Lung (tissue), 12 donors: ENCODE results near the gene CAMK1D. TPM values are rescaled to one million over a fixed set of nuclear protein-coding genes. Genes with fewer than 3 reads are reported as not detected.
"Not testable (repeated sequence)": the region's sequence is repeated elsewhere in the genome, so short reads cannot be mapped to it uniquely, and the experiment has no call there.

Source experiments
- ATAC-seq: fragments of 200-7000 bp; cut with Tn5 transposase; one replicate; pipeline ENCODE4 v1.9.1; 2020; ENCODE audit warnings: moderate number of reproducible peaks; ENCODE audit not compliant: insufficient read depth, low FRiP score
- DNase-seq, 3 donors: peaks; one replicate each; pipeline ENCODE4 v3.0.0-alpha.2; 2013 to 2017
- H3K27ac ChIP-seq, 2 donors: one replicate each; pipeline ENCODE4 v1.5.1; 2013; ENCODE audit warnings: mild to moderate bottlenecking in 2 of 2, moderate library complexity in 2 of 2, control low read depth in 1 of 2, inconsistent platforms in 1 of 2, low read depth in 1 of 2, low read length in 1 of 2
- H3K27me3 ChIP-seq, 3 donors: one replicate each; pipeline ENCODE4 v1.5.1; 2013; ENCODE audit warnings: low read length in 2 of 3; ENCODE audit not compliant: control insufficient read depth in 3 of 3, insufficient read depth in 3 of 3
- H3K36me3 ChIP-seq, 4 donors: one replicate each; pipeline ENCODE4 v1.5.1; 2013; ENCODE audit warnings: low read length in 4 of 4, mild to moderate bottlenecking in 1 of 4, moderate library complexity in 1 of 4; ENCODE audit not compliant: control insufficient read depth in 4 of 4, insufficient read depth in 4 of 4
- H3K4me1 ChIP-seq, 5 donors: one replicate each; pipeline ENCODE4 v1.5.1; 2013; ENCODE audit warnings: low read length in 5 of 5, mild to moderate bottlenecking in 2 of 5, moderate library complexity in 1 of 5; ENCODE audit not compliant: control insufficient read depth in 5 of 5, insufficient read depth in 5 of 5
- H3K4me3 ChIP-seq: one replicate; pipeline ENCODE4 v1.5.1; 2013; ENCODE audit warnings: mild to moderate bottlenecking, control low read depth, moderate library complexity
- H3K9ac ChIP-seq, 2 donors: one replicate each; pipeline ENCODE4 v1.5.1; 2013; ENCODE audit warnings: low read length in 2 of 2, control low read depth in 1 of 2; ENCODE audit not compliant: insufficient read depth in 1 of 2
- H3K9me3 ChIP-seq, 4 donors: one replicate each; pipeline ENCODE4 v1.5.1; 2013; ENCODE audit warnings: low read length in 3 of 4, mild to moderate bottlenecking in 1 of 4, moderate library complexity in 1 of 4; ENCODE audit not compliant: control insufficient read depth in 4 of 4, insufficient read depth in 3 of 4
- WGBS, 2 donors: extraction: QIAGEN DNeasy Blood & Tissue Kit; methylation state at CpG; one replicate each; pipeline ENCODE4 v1.1.7; 2013; 5-methylcytosine and 5-hydroxymethylcytosine counted together
- polyA plus RNA-seq, 2 donors: library from polyadenylated mRNA; stranded (reverse); fragments of 200-250 nt; gene quantifications; one replicate each; pipeline ENCODE4 v1.2.1, GENCODE V29; 2013
- total RNA-seq, 2 donors: library from RNA; depleted of rRNA in 1 of 2; stranded (reverse); fragments of >200 nt in 1 of 2; gene quantifications; one replicate each; pipeline ENCODE4 v1.2.1, GENCODE V29; 2014 to 2021
- TF ChIP-seq, protein P1 (sequence below): IDR thresholded peaks from 2 replicates; pipeline ENCODE4 v1.5.1; 2012; ENCODE audit warnings: mild to moderate bottlenecking; ENCODE audit errors: control extremely low read depth, extremely low read depth
- donor health status: control.
- donor health status: control.
- donor health status: Bipolar disorder and iron deficiency.
- donor health status: healthy.
- donor health status: DM: yes; HTN: yes; CAD: no.

The CAMK1D gene
- total and polyA plus RNA-seq, 4 donors = 3.2 to 37.4 (median 7.0) TPM

DNA sequence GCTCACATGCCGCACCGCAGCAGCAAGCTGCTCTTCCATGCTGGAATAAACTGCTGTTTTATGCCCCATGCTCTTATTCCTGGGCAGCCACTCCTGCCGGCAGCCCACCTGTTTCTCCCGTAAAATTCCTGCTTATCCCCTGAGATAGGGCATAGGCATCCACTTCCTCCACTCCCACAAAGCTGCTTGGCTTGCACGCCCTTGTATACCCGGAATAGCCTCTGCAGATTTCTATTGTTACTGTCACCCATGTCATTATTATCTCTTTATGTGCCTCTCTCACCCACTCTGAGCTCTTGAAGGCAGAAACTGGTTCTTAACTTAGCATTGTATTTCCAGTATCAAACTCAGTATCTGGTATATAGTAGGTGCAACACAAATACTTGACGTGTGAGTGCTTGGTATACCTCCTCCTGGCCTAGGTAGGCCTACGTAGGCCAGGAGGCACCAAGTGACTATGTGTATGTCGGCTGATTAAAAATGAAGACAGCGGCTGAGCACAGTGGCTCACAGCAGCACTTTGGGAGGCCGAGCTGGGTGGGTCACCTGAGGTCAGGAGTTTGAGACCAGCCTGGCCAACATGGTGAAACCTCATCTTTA is 458.8 kb downstream of the CAMK1D start:
- no peak overlapping the region for H3K4me3 ChIP-seq
- H3K9me3 ChIP-seq = peaks cover 0 to 2% (median 0%) of the 10 kb centered on the region in 4 donors
- WGBS, 2 donors = 94 to 96% methylated on average over 11 of the region's 11 CpGs
- peaks cover 0 to 4% (median 0%) of the 10 kb centered on the region in 4 donors for H3K36me3 ChIP-seq
- H3K4me1 ChIP-seq = peaks cover 0 to 3% (median 0%) of the 10 kb centered on the region in 5 donors
- H3K27me3 ChIP-seq = no peaks in the 10 kb centered on the region
- no peak for ATAC-seq
- no peak overlapping the region for H3K9ac ChIP-seq
- DNase-seq = no peak
- TF ChIP-seq, protein P1, sequence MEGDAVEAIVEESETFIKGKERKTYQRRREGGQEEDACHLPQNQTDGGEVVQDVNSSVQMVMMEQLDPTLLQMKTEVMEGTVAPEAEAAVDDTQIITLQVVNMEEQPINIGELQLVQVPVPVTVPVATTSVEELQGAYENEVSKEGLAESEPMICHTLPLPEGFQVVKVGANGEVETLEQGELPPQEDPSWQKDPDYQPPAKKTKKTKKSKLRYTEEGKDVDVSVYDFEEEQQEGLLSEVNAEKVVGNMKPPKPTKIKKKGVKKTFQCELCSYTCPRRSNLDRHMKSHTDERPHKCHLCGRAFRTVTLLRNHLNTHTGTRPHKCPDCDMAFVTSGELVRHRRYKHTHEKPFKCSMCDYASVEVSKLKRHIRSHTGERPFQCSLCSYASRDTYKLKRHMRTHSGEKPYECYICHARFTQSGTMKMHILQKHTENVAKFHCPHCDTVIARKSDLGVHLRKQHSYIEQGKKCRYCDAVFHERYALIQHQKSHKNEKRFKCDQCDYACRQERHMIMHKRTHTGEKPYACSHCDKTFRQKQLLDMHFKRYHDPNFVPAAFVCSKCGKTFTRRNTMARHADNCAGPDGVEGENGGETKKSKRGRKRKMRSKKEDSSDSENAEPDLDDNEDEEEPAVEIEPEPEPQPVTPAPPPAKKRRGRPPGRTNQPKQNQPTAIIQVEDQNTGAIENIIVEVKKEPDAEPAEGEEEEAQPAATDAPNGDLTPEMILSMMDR = no peak
- no peak overlapping the region for H3K27ac ChIP-seq

DNA sequence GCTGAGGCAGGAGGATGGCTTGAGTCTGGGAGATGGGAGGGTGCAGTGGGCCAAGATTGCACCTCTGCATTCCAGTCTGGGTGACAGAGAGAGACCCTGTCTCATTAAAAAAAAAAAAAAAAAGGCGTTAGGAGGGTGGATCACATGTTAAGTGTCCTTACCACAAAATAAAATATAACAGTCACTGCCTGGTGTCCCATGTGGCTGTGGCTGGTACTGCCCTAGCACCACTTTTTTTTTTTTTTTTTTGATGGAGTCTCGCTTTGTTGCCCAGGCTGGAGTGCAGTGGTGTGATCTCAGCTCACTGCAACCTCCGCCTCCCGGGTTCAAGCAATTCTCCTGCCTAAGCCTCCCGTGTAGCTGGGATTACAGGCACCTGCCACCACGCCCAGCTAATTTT is 460.7 kb downstream of the CAMK1D start:
- H3K4me3 ChIP-seq, H3K4me1 ChIP-seq, H3K9me3 ChIP-seq, H3K9ac ChIP-seq, DNase-seq, ATAC-seq, H3K27me3 ChIP-seq, H3K27ac ChIP-seq, H3K36me3 ChIP-seq: not testable (repeated sequence)
- 93 to 95% methylated on average over 5 to 6 of the region's 6 CpGs for WGBS, 2 donors

DNA sequence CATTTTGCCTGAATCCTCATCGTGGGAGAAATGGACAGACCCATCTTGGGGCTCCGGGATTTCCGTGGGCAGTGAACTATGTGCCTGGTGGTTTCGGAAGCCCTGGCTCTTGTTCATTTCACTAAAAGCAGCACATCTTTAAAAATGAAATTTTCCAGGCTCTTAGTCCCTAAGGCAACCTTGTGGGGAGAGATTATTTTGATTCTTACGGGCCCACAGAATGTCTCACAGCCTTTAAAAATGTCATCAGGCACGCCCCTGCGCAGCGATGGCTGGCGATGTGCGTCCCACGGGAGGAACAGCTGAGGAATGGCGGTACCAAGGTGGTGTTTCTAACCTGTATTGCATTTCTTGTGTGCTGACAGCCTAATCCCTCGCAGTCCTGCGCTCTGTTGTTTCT is 462.5 kb downstream of the CAMK1D start:
- no peak for DNase-seq
- H3K4me1 ChIP-seq = no peaks in the 10 kb centered on the region
- TF ChIP-seq, protein P1 = no peak
- no peak overlapping the region for H3K9ac ChIP-seq
- WGBS, 2 donors = 92 to 96% methylated on average over 14 of the region's 14 CpGs
- no peak for ATAC-seq
- H3K27ac ChIP-seq = no peak overlapping the region
- peaks cover 0 to 6% (median 2%) of the 10 kb centered on the region in 4 donors for H3K9me3 ChIP-seq
- H3K27me3 ChIP-seq = no peaks in the 10 kb centered on the region
- H3K4me3 ChIP-seq = no peak overlapping the region
- peaks cover 0 to 2% (median 0%) of the 10 kb centered on the region in 4 donors for H3K36me3 ChIP-seq

DNA sequence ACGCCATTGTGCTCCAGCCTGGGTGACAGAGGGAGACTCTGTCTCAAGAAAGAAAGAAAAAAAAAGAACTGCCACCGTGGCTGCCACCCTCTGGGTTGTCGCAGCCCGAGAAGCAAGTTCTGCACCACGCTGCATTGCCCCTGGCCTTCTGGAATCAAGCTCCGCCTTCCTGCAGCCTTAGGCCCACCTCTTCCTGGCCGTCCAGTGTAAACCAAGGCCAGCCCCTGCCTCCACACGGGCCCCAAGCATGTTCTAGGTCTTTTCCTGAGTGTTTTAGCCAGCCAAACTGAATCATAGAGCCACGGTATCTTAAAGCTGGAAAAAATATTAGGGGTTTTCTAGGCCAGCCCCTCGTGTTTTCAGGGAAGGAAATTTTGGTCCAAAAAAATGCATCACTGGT is 463.2 kb downstream of the CAMK1D start:
- WGBS, 2 donors = 88 to 91% methylated on average over 10 of the region's 10 CpGs
- no peak for DNase-seq
- H3K4me1 ChIP-seq = no peaks in the 10 kb centered on the region
- peaks cover 0 to 2% (median 0%) of the 10 kb centered on the region in 4 donors for H3K36me3 ChIP-seq
- no peak overlapping the region for H3K4me3 ChIP-seq
- no peak overlapping the region for H3K27ac ChIP-seq
- H3K9ac ChIP-seq = no peak overlapping the region
- TF ChIP-seq, protein P1 = no peak
- no peak for ATAC-seq
- peaks cover 0 to 6% (median 2%) of the 10 kb centered on the region in 4 donors for H3K9me3 ChIP-seq
- no peaks in the 10 kb centered on the region for H3K27me3 ChIP-seq
